K562 (cell line): Measurements from ENCODE around the gene ACTN4. TPM values are rescaled to one million over a fixed set of nuclear protein-coding genes. Genes with fewer than 3 reads are reported as not detected.
A peak's percentile ranks its signal among the peaks of the same experiment; 100 is the strongest.

Experiments used
- ATAC-seq: fragments of 200-7000 bp; cut with Tn5 transposase; 3 replicates; pipeline ENCODE4 v1.9.1; 2020; ENCODE audit warnings: moderate library complexity
- BruUV-seq: library from RNA; stranded (reverse); fragments of 400-500 nt; replicated peaks from 2 replicates; lab custom pipeline; 2021; lab: Mats Ljungman, UMichigan
- CTCF ChIA-PET: fragments of 300-600 bp; formaldehyde crosslinking; extraction: SDS; loops from one replicate; lab custom pipeline; 2021; ENCODE audit warnings: low intra/inter-chr PET ratio; lab: Yijun Ruan, JAX
- POLR2A ChIA-PET: fragments of 300-600, 350-650 bp; sonication (Branson Sonifier 250); formaldehyde crosslinking; extraction: SDS; loops from one replicate; lab custom pipeline; 2021; ENCODE audit warnings: antibody characterized with exemption, inconsistent platforms; lab: Yijun Ruan, JAX
- DNase-seq, 4 experiments: peaks; one replicate each; pipeline versions ENCODE4 v3.0.0 to v3.0.0-alpha.2; 2011 to 2018; ENCODE audit warnings: low spot score in 3 of 4, mixed read lengths in 3 of 4; ENCODE audit errors: extremely low read depth in 1 of 4
- FAIRE-seq: peaks from 2 replicates; lab custom pipeline; 2011; peaks lifted over from hg19 to GRCh38; lab: Jason Lieb, UNC
- H2AFZ ChIP-seq: 2 replicates; pipeline ENCODE4 v1.6.0; 2011; ENCODE audit warnings: low read depth, low read length, control low read depth, inconsistent platforms
- H3K27ac ChIP-seq: fragments of 200-600 bp; 3 replicates; pipeline ENCODE4 v1.8.0; 2011; ENCODE audit warnings: low read depth, mild to moderate bottlenecking, control low read depth, inconsistent platforms, low read length, moderate library complexity, mixed read lengths; ENCODE audit errors: extremely low read depth
- H3K27me3 ChIP-seq, 2 experiments: fragments of 300-600 bp in 1 of 2; 2 replicates in 1 of 2; 3 replicates in 1 of 2; pipeline versions ENCODE4 v1.6.0 to v1.8.0; 2011; ENCODE audit warnings: inconsistent platforms in 2 of 2, low read length in 2 of 2, mild to moderate bottlenecking in 1 of 2, mixed read lengths in 1 of 2, moderate library complexity in 1 of 2; ENCODE audit not compliant: control insufficient read depth in 2 of 2, insufficient read depth in 2 of 2
- H3K36me3 ChIP-seq: fragments of 300-600 bp; 3 replicates; pipeline ENCODE4 v1.8.0; 2011; ENCODE audit warnings: mild to moderate bottlenecking, low read length, inconsistent platforms; ENCODE audit not compliant: control insufficient read depth, insufficient read depth
- H3K4me1 ChIP-seq, 2 experiments: fragments of 200-600 bp in 1 of 2; replicated peaks in 1 of 2; 2 replicates in 1 of 2; 3 replicates in 1 of 2; pipeline versions ENCODE4 v1.5.1 to v1.8.0; 2011; ENCODE audit warnings: inconsistent platforms in 2 of 2, low read length in 2 of 2, mild to moderate bottlenecking in 1 of 2, mixed read lengths in 1 of 2, moderate library complexity in 1 of 2; ENCODE audit not compliant: control insufficient read depth in 2 of 2, insufficient read depth in 2 of 2
- H3K4me2 ChIP-seq: 2 replicates; pipeline ENCODE4 v1.6.1; 2011; ENCODE audit warnings: low read length, control low read depth, inconsistent platforms, mixed read lengths; ENCODE audit not compliant: insufficient read depth
- H3K4me3 ChIP-seq: fragments of 200-600 bp; sonication (generic), shearing (Covaris generic); 2 replicates; pipeline ENCODE4 v1.5.1; 2016; ENCODE audit warnings: control low read depth, inconsistent platforms
- H3K79me2 ChIP-seq: fragments of 200-600 bp; 3 replicates; pipeline ENCODE4 v1.8.0; 2011; ENCODE audit warnings: low read length, inconsistent platforms; ENCODE audit not compliant: control insufficient read depth, insufficient read depth
- H3K9ac ChIP-seq, 2 experiments: 2 replicates each; pipeline versions ENCODE4 v1.6.0 to v1.6.1; 2011; ENCODE audit warnings: low read depth in 2 of 2, low read length in 2 of 2, control low read depth in 1 of 2, inconsistent platforms in 1 of 2, mild to moderate bottlenecking in 1 of 2, mixed read lengths in 1 of 2; ENCODE audit not compliant: insufficient read depth in 1 of 2
- H3K9me1 ChIP-seq: one replicate; pipeline ENCODE4 v1.6.0; 2011; ENCODE audit warnings: inconsistent platforms, mild to moderate bottlenecking, low read length, moderate library complexity; ENCODE audit not compliant: control insufficient read depth, insufficient read depth
- H3K9me3 ChIP-seq: replicated peaks from 2 replicates; pipeline ENCODE4 v1.5.1; 2011; ENCODE audit warnings: low read depth, low read length, inconsistent platforms; ENCODE audit not compliant: control insufficient read depth, insufficient read depth
- H4K20me1 ChIP-seq: replicated peaks from 2 replicates; pipeline ENCODE4 v1.6.1; 2011; ENCODE audit warnings: low read length, inconsistent platforms, mixed read lengths; ENCODE audit not compliant: control insufficient read depth, insufficient read depth
- ESRRA ChIP-seq: fragments of 450-650 bp; IDR thresholded peaks from 2 replicates; pipeline ENCODE4 v1.6.1; 2014; ENCODE audit warnings: low read depth, mild to moderate bottlenecking, moderate library complexity, borderline replicate concordance
- FOXA3 ChIP-seq, 2 experiments: fragments of 450-650 bp in 1 of 2; sonication (generic) in 1 of 2; formaldehyde crosslinking; IDR thresholded peaks in 1 of 2; conservative IDR thresholded peaks in 1 of 2; 2 replicates each; pipeline versions ENCODE4 v1.4.0 to v1.8.0; 2020 to 2022; ENCODE audit warnings: mild to moderate bottlenecking in 2 of 2, missing genetic modification reagents in 1 of 2
- MEIS2 ChIP-seq: fragments of 450-650 bp; IDR thresholded peaks from 2 replicates; pipeline ENCODE4 v1.6.1; 2014; ENCODE audit warnings: mild to moderate bottlenecking; ENCODE audit not compliant: partially characterized antibody
- NCOA6 ChIP-seq: fragments of 450-650 bp; IDR thresholded peaks from 2 replicates; pipeline ENCODE4 v1.6.1; 2017; ENCODE audit warnings: mild to moderate bottlenecking
- OTX1 ChIP-seq: fragments of 450-650 bp; formaldehyde crosslinking; IDR thresholded peaks from 2 replicates; pipeline ENCODE4 v1.4.0; 2022; ENCODE audit warnings: mild to moderate bottlenecking
- ZNF124 ChIP-seq: sonication (generic); formaldehyde crosslinking; IDR thresholded peaks from 2 replicates; pipeline ENCODE4 v1.8.1; 2022; ENCODE audit warnings: missing genetic modification reagents
- ZNF134 ChIP-seq: fragments of 250-450 bp; sonication (Bioruptor Pico); conservative IDR thresholded peaks from 2 replicates; pipeline ENCODE4 v1.4.0; 2020
- ZNF384 ChIP-seq: IDR thresholded peaks from 2 replicates; pipeline ENCODE4 v1.6.1; 2012; ENCODE audit warnings: low read depth, low read length, improper control_type of control experiment
- ZNF76 ChIP-seq: fragments of 250-450 bp; sonication (Bioruptor Pico); IDR thresholded peaks from 2 replicates; pipeline ENCODE4 v1.4.0; 2020; ENCODE audit warnings: mild to moderate bottlenecking, moderate library complexity, borderline replicate concordance
- WGBS: fragments of 100-300 bp; shearing (Covaris generic); methylation state at CpG from one replicate; pipeline ENCODE4 v1.1.6; 2016; ENCODE audit warnings: low coverage, mixed read lengths; ENCODE audit not compliant: insufficient coverage; ENCODE audit errors: missing lambda C conversion rate; 5-methylcytosine and 5-hydroxymethylcytosine counted together
- in situ Hi-C: fragments of 300-500 bp; cut with MboI; formaldehyde crosslinking; loops from 4 replicates; pipeline ENCODE4 v1.15.0; 2018; ENCODE audit warnings: inconsistent platforms, mixed read lengths
- intact Hi-C: fragments of 100-400 bp; cut with micrococcal nuclease; formaldehyde crosslinking; loops from 2 replicates; pipeline ENCODE4 v1.14.2; 2022
- polyA plus RNA-seq, 8 experiments: library from polyadenylated mRNA; depleted of rRNA in 4 of 8; stranded (reverse) in 5 of 8; unstranded in 3 of 8; fragments of >200 nt; fragmentation: Nextera tagmentation in 2 of 8; fragmentation: Illumina TruSeq in 1 of 8; extraction: Ambion mirVana in 2 of 8; extraction: Trizol in 1 of 8; gene quantifications; 2 replicates each; pipeline versions ENCODE4 v1.2.1 to v1.2.3, GENCODE V29; 2011 to 2014; ENCODE audit warnings: inconsistent platforms in 1 of 8, missing spikeins in 1 of 8
- total RNA-seq, 7 experiments: library from RNA; depleted of rRNA in 6 of 7; stranded (reverse); fragments of >200 nt in 6 of 7; fragmentation: Illumina TruSeq in 2 of 7; extraction: Trizol in 2 of 7; gene quantifications; 2 replicates each; pipeline versions ENCODE4 v1.2.1 to v1.2.3, GENCODE V29; 2011 to 2021; ENCODE audit warnings: low replicate concordance in 1 of 7
- TF ChIP-seq, protein P1 (sequence below), 2 experiments: IDR thresholded peaks in 1 of 2; conservative IDR thresholded peaks in 1 of 2; 2 replicates each; pipeline ENCODE4 v1.6.1; 2016; ENCODE audit warnings: low read depth in 2 of 2, mild to moderate bottlenecking in 1 of 2, missing compliant biosample characterization in 1 of 2, missing genetic modification characterization in 1 of 2, moderate library complexity in 1 of 2
- TF ChIP-seq, protein P2 (sequence below): sonication (generic); IDR thresholded peaks from 2 replicates; pipeline ENCODE4 v1.6.1; 2016
- TF ChIP-seq, protein P3 (sequence below), 2 experiments: fragments of 450-650 bp; IDR thresholded peaks; 2 replicates each; pipeline ENCODE4 v1.6.1; 2018; ENCODE audit warnings: mild to moderate bottlenecking in 2 of 2, low read depth in 1 of 2; ENCODE audit not compliant: partially characterized antibody in 2 of 2

Gene ACTN4
- total and polyA plus RNA-seq, 9 of the 15 experiments (the other 6 are each of a cell fraction or from before 2014, with no cell fraction given) = 3.1 to 385 (median 125) TPM

DNA sequence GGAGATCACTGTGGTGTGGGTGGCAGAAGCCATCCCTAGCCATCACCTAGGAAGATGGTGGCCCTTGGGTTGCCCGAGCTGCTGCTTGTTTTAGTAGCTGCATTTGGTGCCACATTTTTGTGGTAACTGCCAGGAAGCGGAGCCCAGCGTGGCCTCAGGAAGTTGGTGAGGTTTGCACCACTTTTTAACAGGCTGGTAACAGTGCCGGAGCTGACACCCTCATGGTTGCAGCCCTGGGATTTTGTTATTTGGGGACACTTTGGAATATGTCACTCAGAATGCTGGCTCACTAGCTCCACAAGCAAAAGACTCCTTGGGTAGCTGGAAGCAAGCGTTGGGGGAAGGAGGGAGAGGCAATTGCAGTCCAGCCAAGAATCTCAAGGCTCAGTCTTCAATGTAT, 22.1 kb downstream of the ACTN4 start (continued):
- TF ChIP-seq, protein P1, sequence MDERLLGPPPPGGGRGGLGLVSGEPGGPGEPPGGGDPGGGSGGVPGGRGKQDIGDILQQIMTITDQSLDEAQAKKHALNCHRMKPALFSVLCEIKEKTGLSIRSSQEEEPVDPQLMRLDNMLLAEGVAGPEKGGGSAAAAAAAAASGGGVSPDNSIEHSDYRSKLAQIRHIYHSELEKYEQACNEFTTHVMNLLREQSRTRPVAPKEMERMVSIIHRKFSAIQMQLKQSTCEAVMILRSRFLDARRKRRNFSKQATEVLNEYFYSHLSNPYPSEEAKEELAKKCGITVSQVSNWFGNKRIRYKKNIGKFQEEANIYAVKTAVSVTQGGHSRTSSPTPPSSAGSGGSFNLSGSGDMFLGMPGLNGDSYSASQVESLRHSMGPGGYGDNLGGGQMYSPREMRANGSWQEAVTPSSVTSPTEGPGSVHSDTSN (CRISPR knock-in tag; IDR thresholded peaks at IDR 0.05; ENCODE audit: low read depth) = no peak
- TF ChIP-seq, protein P1 (tag; conservative IDR thresholded peaks at IDR 0.05; ENCODE audit: low read depth) = no peak
- no peak for TF ChIP-seq ZNF76 (CRISPR knock-in tag)
- no peak for TF ChIP-seq ZNF134
- TF ChIP-seq ZNF124 (CRISPR knock-in tag) = no peak

DNA sequence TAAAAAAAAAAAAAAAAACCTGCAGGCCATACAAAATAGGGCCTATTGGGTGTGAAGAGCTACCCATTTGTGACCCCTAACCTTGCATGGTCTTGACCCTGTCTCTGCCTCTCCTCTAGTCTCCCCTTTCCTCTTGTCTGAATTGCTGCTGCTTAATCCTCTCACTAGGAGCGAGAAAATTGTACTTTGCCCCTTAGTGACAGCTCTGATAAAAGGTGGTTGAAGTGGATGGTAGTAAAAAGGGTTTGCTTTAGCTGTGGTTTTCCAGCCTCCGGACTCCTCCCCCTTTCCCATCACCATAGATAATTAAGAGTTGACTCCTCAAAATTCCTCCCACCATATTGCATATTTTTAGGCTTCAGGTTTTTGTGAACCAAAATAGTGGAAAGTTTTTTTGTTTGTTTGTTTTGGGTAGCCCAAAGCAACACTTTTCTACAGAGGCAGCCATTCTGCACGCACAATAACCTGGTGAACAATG, 23.5 kb downstream of the ACTN4 start:
- Histone ChIP-seq H3K4me1 (peaks cover 48 to 75% of the 10 kb centered on the region in 2 experiments), H3K9me3 (no peaks in the 10 kb centered on the region), H3K9ac (peak overlapping the region in 1 of 2 experiments; percentile 9; a peak in 1 of 4 replicates), H3K27ac (peak overlapping the region; percentile 60; the same call in 2 of the 3 replicates), H3K4me3 (no peak overlapping the region), H4K20me1 (peaks cover 13% of the 10 kb centered on the region; the same call in 1 of the 2 replicates), H3K9me1 (no peaks in the 10 kb centered on the region), H3K27me3 (no peaks in the 10 kb centered on the region), H3K36me3 (peaks cover 52% of the 10 kb centered on the region), H3K79me2 (peaks cover 91% of the 10 kb centered on the region), H3K4me2 (0 out of 2 replicates have a peak overlapping the region, but pooled peaks have one; percentile 18), H2AFZ (no peak overlapping the region)
- ATAC-seq (no peak), DNase-seq (peak in 1 of 4 experiments; percentile 51), FAIRE-seq (no peak)
- CTCF ChIA-PET = no interaction called here
- TF ChIP-seq FOXA3 (CRISPR knock-in tag; conservative IDR thresholded peaks at IDR 0.05 in 1 of 2, IDR thresholded peaks at IDR 0.05 in 1 of 2) = 0 out of 4 replicates have a peak, but pooled peaks of 1 of the 2 experiments have one; percentile 26
- TF ChIP-seq ZNF384 = peak; percentile 62
- TF ChIP-seq, protein P2, sequence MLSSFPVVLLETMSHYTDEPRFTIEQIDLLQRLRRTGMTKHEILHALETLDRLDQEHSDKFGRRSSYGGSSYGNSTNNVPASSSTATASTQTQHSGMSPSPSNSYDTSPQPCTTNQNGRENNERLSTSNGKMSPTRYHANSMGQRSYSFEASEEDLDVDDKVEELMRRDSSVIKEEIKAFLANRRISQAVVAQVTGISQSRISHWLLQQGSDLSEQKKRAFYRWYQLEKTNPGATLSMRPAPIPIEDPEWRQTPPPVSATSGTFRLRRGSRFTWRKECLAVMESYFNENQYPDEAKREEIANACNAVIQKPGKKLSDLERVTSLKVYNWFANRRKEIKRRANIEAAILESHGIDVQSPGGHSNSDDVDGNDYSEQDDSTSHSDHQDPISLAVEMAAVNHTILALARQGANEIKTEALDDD = peak; percentile 32; the same call in 1 of the 2 replicates
- peak; percentile 22; the same call in 1 of the 2 replicates for TF ChIP-seq ESRRA
- no peak for TF ChIP-seq OTX1 (CRISPR knock-in tag)
- TF ChIP-seq MEIS2 = peak; percentile 14
- TF ChIP-seq, protein P3, sequence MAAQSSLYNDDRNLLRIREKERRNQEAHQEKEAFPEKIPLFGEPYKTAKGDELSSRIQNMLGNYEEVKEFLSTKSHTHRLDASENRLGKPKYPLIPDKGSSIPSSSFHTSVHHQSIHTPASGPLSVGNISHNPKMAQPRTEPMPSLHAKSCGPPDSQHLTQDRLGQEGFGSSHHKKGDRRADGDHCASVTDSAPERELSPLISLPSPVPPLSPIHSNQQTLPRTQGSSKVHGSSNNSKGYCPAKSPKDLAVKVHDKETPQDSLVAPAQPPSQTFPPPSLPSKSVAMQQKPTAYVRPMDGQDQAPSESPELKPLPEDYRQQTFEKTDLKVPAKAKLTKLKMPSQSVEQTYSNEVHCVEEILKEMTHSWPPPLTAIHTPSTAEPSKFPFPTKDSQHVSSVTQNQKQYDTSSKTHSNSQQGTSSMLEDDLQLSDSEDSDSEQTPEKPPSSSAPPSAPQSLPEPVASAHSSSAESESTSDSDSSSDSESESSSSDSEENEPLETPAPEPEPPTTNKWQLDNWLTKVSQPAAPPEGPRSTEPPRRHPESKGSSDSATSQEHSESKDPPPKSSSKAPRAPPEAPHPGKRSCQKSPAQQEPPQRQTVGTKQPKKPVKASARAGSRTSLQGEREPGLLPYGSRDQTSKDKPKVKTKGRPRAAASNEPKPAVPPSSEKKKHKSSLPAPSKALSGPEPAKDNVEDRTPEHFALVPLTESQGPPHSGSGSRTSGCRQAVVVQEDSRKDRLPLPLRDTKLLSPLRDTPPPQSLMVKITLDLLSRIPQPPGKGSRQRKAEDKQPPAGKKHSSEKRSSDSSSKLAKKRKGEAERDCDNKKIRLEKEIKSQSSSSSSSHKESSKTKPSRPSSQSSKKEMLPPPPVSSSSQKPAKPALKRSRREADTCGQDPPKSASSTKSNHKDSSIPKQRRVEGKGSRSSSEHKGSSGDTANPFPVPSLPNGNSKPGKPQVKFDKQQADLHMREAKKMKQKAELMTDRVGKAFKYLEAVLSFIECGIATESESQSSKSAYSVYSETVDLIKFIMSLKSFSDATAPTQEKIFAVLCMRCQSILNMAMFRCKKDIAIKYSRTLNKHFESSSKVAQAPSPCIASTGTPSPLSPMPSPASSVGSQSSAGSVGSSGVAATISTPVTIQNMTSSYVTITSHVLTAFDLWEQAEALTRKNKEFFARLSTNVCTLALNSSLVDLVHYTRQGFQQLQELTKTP (IDR thresholded peaks at IDR 0.05; ENCODE audit: low read depth in 1 of 2, partially characterized antibody in 2 of 2) = peak in 1 of 2 experiments; percentile 19
- no peak for TF ChIP-seq NCOA6
- no TSS peak for BruUV-seq
- WGBS = 21% methylated on average over 3 of the region's 3 CpGs
- POLR2A ChIA-PET = interaction anchor here (0.6 to 5.2 kb wide), 7 partner anchors 9 to 58 kb away, joined by 3 to 20 read pairs (median 8); no protein-coding TSS in a partner anchor
- intact Hi-C loops (no loop called here), in situ Hi-C loops (no loop called here)
